GM19023 (cell line): ENCODE measurements around the gene SLC5A2.
"Not testable (repeated sequence)": the region's sequence is repeated elsewhere in the genome, so short reads cannot be mapped to it uniquely, and the experiment has no call there.

Experiments
- ATAC-seq: cut with Tn5 transposase; IDR thresholded peaks from one replicate; pipeline ENCODE4 v1.9.1; 2021; ENCODE audit warnings: mild to moderate bottlenecking, moderate library complexity; ENCODE audit not compliant: unreplicated experiment

The SLC5A2 gene

DNA sequence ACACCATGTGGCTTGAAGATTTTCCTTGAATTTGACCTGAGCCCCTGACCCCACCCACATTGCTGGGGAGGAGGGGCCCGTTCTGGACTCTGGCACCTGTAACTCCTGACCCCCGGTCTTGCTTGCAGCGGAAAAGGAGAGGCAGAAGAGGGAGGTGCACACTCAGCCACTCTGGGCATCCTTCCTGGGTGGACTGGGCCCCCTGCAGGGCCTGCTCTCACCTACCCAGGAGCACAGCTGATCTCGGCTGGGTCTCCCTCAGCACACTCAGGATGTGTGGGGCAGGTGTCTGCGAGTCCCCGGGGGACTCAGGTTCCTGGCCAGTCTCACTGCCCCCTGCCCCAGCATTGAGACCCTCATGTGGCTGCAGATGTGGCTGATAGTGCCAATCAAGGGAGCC, 40.8 kb downstream of the SLC5A2 start:
- not testable (repeated sequence) for ATAC-seq

DNA sequence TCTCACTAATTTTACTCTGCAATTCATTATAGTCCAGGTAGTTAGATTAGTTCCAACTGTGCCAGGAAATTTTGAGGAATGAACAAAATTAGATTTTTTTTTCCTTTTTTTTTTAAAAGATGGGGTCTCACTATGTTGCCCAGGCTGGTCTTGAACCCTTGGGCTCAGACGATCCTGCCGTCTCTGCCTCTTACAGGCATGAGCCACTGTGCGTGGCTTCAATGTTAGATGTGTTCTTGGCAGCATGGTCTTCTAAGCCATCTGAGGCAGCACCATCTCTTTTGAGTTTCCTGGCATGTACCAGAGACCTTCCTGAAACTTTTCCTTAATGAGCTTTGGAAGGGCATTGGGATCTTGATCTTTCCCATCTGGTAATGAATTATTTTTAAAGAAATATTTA, 42.2 kb downstream of the SLC5A2 start:
- no peak for ATAC-seq

DNA sequence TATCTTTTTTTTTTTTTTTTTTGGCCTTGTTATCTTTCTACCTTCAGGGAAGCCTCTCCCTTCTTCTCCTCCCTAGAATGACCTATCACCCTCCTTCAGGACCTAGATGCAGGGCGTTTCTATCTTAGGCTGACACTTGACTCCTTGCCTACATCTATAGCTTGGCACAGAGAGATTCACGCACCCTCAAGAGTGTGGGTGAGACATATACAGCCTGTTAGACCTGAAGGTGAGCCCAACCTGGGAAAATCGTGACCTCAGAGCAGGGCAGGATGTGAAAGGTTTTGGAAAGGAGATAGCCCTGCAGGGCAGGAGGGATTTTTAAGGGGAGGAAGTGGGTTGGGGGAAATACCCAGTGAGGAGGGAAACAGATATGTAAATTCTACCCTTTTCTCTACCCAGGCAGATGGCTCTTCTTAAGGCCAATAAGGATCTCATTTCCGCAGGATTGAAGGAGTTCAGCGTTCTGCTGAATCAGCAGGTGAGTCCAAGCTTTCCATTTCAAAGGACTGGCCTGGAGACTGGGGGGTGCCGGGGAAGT, 44.9 kb downstream of the SLC5A2 start, which contains the start of gene AHSP:
Gene AHSP, plus strand, starts transcription at position 167 of the 541 bp plus-strand sequence. Its CDS starts 240 bp downstream, at position 407.
- no peak for ATAC-seq

DNA sequence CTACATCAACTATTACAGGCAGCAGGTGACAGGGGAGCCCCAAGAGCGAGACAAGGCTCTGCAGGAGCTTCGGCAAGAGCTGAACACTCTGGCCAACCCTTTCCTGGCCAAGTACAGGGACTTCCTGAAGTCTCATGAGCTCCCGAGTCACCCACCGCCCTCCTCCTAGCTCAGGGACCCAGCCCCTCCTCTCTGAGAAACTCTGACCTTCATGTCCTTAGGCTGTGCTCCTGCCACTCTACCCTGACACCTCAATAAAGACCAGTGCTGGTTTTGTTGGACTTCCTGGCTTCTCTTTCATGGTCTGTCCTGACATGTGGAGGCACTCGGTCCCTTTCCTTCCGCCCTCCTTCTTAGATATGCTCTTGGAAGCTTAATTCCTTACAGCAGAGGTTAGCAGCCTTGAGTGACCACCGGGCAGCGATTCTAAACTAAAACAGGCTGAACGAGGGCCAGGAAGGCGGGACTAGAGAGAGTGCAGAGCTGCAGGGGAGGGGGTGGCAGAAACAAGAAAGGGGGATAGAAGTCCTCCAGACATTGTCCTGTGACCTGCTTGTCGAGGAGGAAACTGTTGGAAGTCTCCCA, 45.7 kb downstream of the SLC5A2 start:
- no peak for ATAC-seq

DNA sequence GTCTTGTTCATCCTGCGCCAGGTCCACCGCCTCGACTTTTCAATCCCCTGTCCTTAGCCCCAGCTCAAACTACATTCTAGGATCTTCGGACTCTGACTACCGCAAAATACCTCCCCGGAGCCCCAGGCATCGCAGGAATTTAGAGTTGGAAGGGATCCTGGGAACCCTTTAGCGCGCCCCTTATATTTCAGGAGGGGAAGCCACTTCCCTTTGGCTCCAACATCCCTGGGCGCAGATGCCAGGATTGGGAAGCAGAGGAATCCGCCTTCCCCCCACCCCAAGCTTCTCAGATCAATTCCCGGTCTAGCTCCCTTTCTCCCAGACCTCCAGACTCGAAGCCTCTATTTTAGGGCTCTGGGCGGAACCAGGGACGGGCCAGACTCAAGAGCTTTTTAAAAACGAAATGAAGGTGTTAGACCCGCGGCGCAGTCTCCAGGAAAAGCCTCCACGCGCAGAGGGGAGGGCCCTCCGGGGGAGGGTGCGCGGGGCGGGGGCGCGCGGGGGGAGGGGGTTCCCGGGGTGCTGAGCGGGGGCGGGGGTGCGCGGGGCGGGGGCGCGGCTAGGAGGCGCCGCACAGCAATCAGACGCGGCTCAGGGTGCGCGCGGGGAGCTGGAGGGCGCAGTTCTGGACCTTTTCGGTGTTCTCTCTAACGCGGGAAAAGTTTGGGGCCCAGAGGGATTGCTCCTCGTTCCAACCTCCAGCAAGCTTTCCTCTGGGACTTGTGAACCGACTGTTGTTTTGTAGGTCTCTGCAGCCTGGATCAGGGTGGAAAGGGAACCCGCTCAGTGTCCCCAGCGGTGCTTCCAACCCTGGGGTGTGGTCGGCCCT, 46.4 kb downstream of the SLC5A2 start:
- no peak for ATAC-seq

DNA sequence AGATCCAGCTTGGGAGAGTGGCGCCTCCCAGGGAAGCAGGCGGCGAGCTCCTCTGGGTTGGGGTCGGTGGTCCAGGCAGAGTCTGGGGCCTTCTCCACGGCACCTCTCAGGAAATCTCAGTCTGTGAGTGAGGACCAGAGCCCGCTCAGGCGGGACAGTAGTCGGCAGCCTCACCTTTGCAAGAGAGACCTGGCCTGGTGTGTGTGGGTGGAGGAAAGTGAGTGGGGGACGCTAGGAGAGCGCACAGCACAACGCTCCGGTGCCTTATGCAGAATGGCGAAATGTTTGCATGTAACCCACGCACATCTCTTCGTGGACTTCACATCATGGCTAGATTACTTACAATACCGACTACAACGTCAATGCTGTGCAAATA, 47.0 kb downstream of the SLC5A2 start:
- ATAC-seq, result no peak

DNA sequence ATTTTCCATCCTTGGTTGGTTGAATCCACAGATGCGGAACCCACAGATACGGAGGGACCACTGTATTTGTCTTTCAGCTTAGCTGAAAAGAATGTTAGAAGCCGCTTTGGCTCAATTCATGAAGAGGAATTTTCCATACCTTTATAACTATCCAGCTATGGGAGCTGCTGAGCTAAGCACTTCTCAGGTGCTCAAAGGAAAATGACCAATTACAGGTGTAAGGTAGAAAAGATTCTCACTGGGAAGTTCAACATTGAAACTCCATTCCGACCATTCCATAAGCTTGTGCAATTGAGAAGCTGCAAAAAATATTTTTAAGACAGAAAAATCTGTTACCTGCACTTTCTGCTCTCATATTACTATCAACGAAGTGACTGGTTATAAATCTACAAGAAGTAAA, 47.5 kb downstream of the SLC5A2 start:
- ATAC-seq, result no peak

DNA sequence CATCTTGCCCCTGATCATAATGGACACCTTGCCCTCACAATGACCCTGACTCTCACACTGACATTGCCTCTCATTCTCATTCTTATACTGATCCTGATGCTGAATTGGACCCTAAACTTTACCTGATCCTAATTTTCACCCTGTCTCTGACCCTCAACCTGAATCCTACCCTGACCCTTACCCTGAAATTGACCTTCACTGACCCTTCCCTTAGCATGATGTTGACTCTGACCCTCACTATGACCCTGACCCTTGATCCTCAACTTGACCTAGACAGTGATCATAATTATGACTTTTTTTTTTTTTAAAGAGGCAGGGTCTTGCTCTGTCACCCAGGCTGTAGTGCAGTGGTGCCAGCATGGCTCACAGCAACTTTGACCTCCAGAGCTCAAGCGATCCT, 48.2 kb downstream of the SLC5A2 start:
- no peak for ATAC-seq

DNA sequence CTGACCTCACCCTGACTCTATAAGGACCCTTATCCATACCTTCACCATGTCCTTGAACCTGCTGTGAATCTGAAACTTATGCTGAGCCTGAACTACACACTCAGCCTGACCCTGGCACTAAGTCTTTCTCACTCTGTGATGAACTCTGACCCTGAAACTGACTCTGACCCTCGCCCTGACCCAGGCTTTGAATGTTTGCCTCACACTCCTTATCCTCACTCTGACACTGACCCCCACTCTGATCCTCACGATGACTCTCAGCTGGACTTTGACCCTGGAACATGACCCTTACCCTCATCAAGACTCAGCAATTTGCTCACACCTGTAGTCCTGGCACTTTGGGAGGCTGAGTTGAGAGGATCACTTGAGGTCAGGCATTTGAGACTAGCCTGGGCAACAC, 49.2 kb downstream of the SLC5A2 start:
- ATAC-seq, result no peak

DNA sequence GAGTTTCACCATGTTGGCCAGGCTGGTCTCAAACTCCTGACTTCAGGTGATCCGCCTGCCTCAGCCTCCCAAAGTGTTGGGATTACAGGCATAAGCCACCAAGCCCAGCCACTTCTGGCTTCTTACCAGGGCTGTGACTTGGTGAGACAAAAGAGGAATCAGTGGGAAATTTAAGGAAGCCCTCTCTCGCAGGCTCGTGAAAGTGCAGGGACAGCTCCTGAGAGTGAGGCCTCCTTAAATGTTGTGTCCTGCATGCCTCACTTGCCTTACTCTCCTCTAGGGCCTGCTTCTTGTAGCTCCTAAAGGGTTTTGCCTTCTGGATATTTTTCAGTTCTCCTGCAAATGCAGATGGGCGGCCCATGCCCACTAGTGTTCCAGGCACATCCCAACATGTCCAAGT, 50.0 kb downstream of the SLC5A2 start:
- ATAC-seq, result no peak

DNA sequence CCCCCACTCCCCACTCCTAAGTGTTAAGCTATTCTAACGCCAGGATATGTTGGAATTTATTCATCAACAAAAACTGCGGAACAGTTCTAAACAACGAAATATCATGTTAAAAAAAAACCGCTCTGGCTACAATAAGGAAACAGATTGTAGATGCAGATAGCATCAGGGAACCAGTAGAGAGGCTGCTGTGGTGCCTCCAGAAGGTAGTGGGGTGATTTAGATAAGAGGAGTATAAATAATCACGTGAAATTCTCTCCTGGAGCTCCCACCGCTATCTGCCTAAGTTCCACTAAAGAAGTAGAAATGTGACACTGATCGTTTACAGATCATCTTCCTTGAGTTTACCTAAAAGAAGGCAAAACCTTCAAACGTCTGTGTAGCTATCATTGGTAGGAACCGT, 52.8 kb downstream of the SLC5A2 start:
- no peak for ATAC-seq

DNA sequence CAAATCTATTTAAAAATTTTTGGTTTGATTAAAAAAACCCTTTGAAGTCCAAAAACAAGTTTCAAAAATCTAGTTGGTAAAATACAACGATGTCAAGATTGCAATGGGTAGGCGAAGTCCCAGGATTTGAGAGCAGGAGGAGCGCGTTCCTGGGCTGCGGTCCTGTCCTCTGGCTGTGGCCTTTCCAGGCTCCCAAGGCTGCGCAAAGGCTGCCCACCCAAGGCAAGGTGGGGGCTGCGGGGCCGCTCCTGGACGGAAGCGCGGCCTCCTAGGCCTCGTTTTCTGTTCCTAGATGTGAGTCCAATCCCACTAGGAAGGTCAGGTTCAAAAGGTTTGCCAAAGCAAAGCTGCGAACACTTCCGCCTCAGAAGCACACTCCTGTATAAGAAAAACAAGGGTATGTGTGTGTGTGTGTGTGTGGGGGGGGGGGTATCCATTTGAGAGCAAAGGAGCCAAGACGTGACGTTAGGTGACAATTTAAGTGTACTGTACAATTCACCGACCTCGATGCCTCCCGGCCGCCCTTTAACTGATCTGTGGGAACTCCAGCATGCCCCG, 54.0 kb downstream of the SLC5A2 start:
- ATAC-seq, result no peak

DNA sequence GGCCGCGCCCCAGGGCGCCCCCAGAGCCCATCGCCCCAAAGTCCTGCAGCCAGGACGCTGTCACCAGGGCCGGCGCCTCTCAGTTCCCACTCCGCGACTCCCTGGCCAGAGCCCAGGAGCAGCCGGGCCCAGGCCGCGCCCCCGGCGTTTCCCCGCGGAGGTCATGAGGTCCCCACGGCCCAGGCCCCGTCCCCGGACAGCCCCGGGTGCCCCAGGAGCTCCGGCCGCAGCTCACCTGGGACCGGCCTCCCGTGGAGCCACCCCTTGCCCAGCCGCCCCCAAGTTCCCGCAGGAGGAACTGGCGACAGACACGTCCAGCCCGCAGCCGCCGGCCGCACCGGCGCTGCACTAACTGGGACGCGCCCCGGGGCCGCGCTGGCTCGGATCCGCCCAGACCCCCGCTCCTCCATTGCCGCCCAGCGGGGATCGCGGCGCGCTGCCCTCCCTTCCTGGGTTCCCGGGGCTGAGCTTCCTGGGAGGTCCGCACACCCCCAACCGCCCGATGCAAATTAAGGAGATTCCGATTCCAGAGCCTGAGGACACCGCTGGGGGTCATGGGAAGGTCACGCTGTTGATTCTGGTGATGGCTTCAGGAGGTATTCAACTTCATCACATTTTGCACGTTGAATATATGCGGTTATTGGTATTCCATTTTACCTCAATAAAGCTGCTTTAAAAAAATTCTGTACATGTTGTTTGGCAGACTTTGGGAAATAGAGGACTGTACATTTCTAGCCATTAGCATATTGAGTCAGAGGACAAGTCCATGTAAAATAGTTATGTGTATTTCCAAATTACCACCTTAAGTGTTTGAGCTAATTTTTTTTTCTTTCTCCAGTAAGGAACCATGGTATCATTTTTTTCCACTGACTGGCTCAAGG, 54.7 kb downstream of the SLC5A2 start:
- no peak for ATAC-seq

DNA sequence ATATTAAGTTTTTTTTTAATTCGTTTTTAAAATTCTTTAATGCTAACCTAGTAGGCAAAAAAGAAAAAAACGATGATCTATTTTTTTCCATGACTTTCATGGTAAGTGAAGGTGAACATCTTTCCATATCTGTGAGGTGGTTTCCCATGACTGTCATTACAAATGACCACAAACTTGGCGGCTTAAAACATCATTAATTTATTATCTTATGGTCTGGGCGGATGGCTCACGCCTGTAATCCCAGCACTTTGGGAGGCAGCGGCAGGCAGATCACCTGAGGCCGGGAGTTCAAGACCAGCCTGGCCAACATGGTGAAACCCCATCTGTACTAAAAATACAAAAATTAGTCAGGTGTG, 55.3 kb downstream of the SLC5A2 start:
- not testable (repeated sequence) for ATAC-seq

DNA sequence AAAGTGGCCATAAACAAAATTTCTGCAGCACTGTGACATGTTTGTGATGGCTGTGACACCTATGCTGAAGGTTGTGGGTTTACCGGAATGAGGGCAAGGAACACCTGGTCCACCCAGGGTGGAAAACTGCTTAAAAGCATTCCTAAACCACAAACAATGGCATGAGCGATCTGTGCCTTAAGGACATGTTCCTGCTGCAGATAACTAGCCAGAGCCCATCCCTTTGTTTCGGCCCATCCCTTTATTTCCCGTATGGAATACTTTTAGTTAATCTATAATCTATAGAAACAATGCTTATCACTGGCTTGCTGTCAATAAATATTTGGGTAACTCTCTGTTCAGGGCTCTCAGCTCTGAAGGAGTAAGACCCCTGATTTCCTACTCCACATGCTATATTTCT, 56.8 kb downstream of the SLC5A2 start:
- ATAC-seq, result not testable (repeated sequence)
